HG03103 (cell line): Measurements from ENCODE around the gene FOXD4L3.
"Not testable (repeated sequence)": the region's sequence is repeated elsewhere in the genome, so short reads cannot be mapped to it uniquely, and the experiment has no call there.

Experiments
- ATAC-seq: cut with Tn5 transposase; IDR thresholded peaks from one replicate; pipeline ENCODE4 v1.9.1; 2021; ENCODE audit warnings: low read depth; ENCODE audit not compliant: unreplicated experiment

Gene FOXD4L3

GRCh38 chr9:68343992-68344391 lies 41.3 kb downstream of the FOXD4L3 start:
- not testable (repeated sequence) for ATAC-seq

GRCh38 chr9:68351689-68352088 lies 49.0 kb downstream of the FOXD4L3 start:
- ATAC-seq: not testable (repeated sequence)
